HEK293 (cell line): ENCODE results near the gene TBC1D24.
A peak's percentile ranks its signal among the peaks of the same experiment; 100 is the strongest.

Source experiments
- GFI1B ChIP-seq: fragments of 450-650 bp; formaldehyde crosslinking; IDR thresholded peaks from 2 replicates; pipeline ENCODE4 v1.5.1; 2016; ENCODE audit warnings: missing biosample characterization, missing genetic modification characterization
- GLI4 ChIP-seq: fragments of 450-650 bp; formaldehyde crosslinking; IDR thresholded peaks from 2 replicates; pipeline ENCODE4 v1.5.1; 2016; ENCODE audit warnings: missing biosample characterization, missing genetic modification characterization
- REST ChIP-seq: fragments of 450-650 bp; formaldehyde crosslinking; IDR thresholded peaks from 2 replicates; pipeline ENCODE4 v1.5.1; 2016; ENCODE audit warnings: missing biosample characterization, missing genetic modification characterization
- SCRT1 ChIP-seq: fragments of 450-650 bp; formaldehyde crosslinking; IDR thresholded peaks from 2 replicates; pipeline ENCODE4 v1.5.1; 2016; ENCODE audit warnings: missing biosample characterization, missing genetic modification characterization, borderline replicate concordance
- ZBTB17 ChIP-seq: fragments of 450-650 bp; formaldehyde crosslinking; IDR thresholded peaks from 2 replicates; pipeline ENCODE4 v1.5.1; 2016; ENCODE audit warnings: missing biosample characterization, missing genetic modification characterization
- ZBTB6 ChIP-seq: fragments of 450-650 bp; formaldehyde crosslinking; IDR thresholded peaks from 2 replicates; pipeline ENCODE4 v1.5.1; 2017; ENCODE audit warnings: missing biosample characterization, missing genetic modification characterization
- ZIC2 ChIP-seq: fragments of 450-650 bp; formaldehyde crosslinking; IDR thresholded peaks from 2 replicates; pipeline ENCODE4 v1.5.1; 2016; ENCODE audit warnings: missing biosample characterization, missing genetic modification characterization
- ZNF138 ChIP-seq: fragments of 450-650 bp; formaldehyde crosslinking; IDR thresholded peaks from 2 replicates; pipeline ENCODE4 v1.5.1; 2016; ENCODE audit warnings: missing biosample characterization, missing genetic modification characterization, borderline replicate concordance
- ZNF16 ChIP-seq: fragments of 450-650 bp; formaldehyde crosslinking; IDR thresholded peaks from 2 replicates; pipeline ENCODE4 v1.5.1; 2016; ENCODE audit warnings: low read depth, missing biosample characterization, missing genetic modification characterization
- ZNF169 ChIP-seq: fragments of 450-650 bp; formaldehyde crosslinking; IDR thresholded peaks from 2 replicates; pipeline ENCODE4 v1.5.1; 2016; ENCODE audit warnings: missing biosample characterization, missing genetic modification characterization
- ZNF174 ChIP-seq: fragments of 450-650 bp; formaldehyde crosslinking; IDR thresholded peaks from 2 replicates; pipeline ENCODE4 v1.5.0; 2017; ENCODE audit warnings: missing biosample characterization, mild to moderate bottlenecking, missing genetic modification characterization
- ZNF18 ChIP-seq: fragments of 450-650 bp; formaldehyde crosslinking; IDR thresholded peaks from 2 replicates; pipeline ENCODE4 v1.5.1; 2016; ENCODE audit warnings: missing biosample characterization, missing genetic modification characterization
- ZNF2 ChIP-seq: fragments of 450-650 bp; formaldehyde crosslinking; IDR thresholded peaks from 2 replicates; pipeline ENCODE4 v1.5.1; 2016; ENCODE audit warnings: missing biosample characterization, missing genetic modification characterization
- ZNF280C ChIP-seq: fragments of 450-650 bp; formaldehyde crosslinking; IDR thresholded peaks from 2 replicates; pipeline ENCODE4 v1.5.1; 2016; ENCODE audit warnings: missing biosample characterization, missing genetic modification characterization
- ZNF341 ChIP-seq: fragments of 450-650 bp; formaldehyde crosslinking; IDR thresholded peaks from 2 replicates; pipeline ENCODE4; 2016; ENCODE audit warnings: low read depth, missing biosample characterization, missing genetic modification characterization
- ZNF350 ChIP-seq: fragments of 450-650 bp; formaldehyde crosslinking; IDR thresholded peaks from 2 replicates; pipeline ENCODE4 v1.5.0; 2017; ENCODE audit warnings: missing biosample characterization, mild to moderate bottlenecking, missing genetic modification characterization
- ZNF394 ChIP-seq: fragments of 450-650 bp; formaldehyde crosslinking; IDR thresholded peaks from 2 replicates; pipeline ENCODE4 v1.5.1; 2016; ENCODE audit warnings: missing biosample characterization, missing genetic modification characterization, mild to moderate bottlenecking, moderate library complexity, borderline replicate concordance
- ZNF433 ChIP-seq: fragments of 450-650 bp; formaldehyde crosslinking; IDR thresholded peaks from 2 replicates; pipeline ENCODE4 v1.5.1; 2016; ENCODE audit warnings: missing biosample characterization, missing genetic modification characterization, low read depth
- ZNF560 ChIP-seq: fragments of 450-650 bp; formaldehyde crosslinking; IDR thresholded peaks from 2 replicates; pipeline ENCODE4 v1.5.1; 2017; ENCODE audit warnings: missing biosample characterization, missing genetic modification characterization, borderline replicate concordance
- ZNF571 ChIP-seq: fragments of 450-650 bp; formaldehyde crosslinking; IDR thresholded peaks from 2 replicates; pipeline ENCODE4 v1.5.0; 2017; ENCODE audit warnings: missing biosample characterization, missing genetic modification characterization
- ZNF610 ChIP-seq: fragments of 450-650 bp; formaldehyde crosslinking; IDR thresholded peaks from 2 replicates; pipeline ENCODE4 v1.5.1; 2016; ENCODE audit warnings: missing biosample characterization, missing genetic modification characterization, borderline replicate concordance
- ZNF623 ChIP-seq: fragments of 450-650 bp; formaldehyde crosslinking; IDR thresholded peaks from 2 replicates; pipeline ENCODE4 v1.5.1; 2016; ENCODE audit warnings: missing biosample characterization, missing genetic modification characterization
- ZNF639 ChIP-seq: fragments of 450-650 bp; formaldehyde crosslinking; IDR thresholded peaks from 2 replicates; pipeline ENCODE4 v1.5.1; 2016; ENCODE audit warnings: missing biosample characterization, missing genetic modification characterization
- ZNF664 ChIP-seq: fragments of 450-650 bp; formaldehyde crosslinking; IDR thresholded peaks from 2 replicates; pipeline ENCODE4 v1.5.1; 2016; ENCODE audit warnings: missing biosample characterization, missing genetic modification characterization
- ZNF830 ChIP-seq: fragments of 450-650 bp; IDR thresholded peaks from 2 replicates; pipeline ENCODE4 v1.5.0; 2018; ENCODE audit warnings: missing biosample characterization, missing genetic modification characterization, low read depth, mild to moderate bottlenecking, moderate library complexity
- ZSCAN30 ChIP-seq: fragments of 450-650 bp; IDR thresholded peaks from 2 replicates; pipeline ENCODE4 v1.5.1; 2018; ENCODE audit warnings: missing biosample characterization, mild to moderate bottlenecking, missing genetic modification characterization, moderate library complexity

The TBC1D24 gene

GRCh38 chr16:2466667-2467527, 8.0 kb upstream of the TBC1D24 start (continued):
- TF ChIP-seq REST (no peak), ZBTB17 (tag by site-specific recombination) (peak; percentile 44), GFI1B (no peak), ZNF394 (tag by site-specific recombination) (no peak; the same call in 1 of the 2 replicates), ZSCAN30 (no peak), ZNF280C (tag by site-specific recombination) (no peak), ZNF341 (tag by site-specific recombination) (0 out of 2 replicates have a peak, but pooled peaks have one; percentile 14), SCRT1 (tag by site-specific recombination) (no peak), ZNF433 (tag by site-specific recombination) (no peak), ZNF169 (tag by site-specific recombination) (no peak), ZIC2 (tag by site-specific recombination) (peak; percentile 43; the same call in 1 of the 2 replicates), ZNF560 (tag by site-specific recombination) (no peak), ZNF664 (no peak), ZNF623 (no peak), ZNF610 (tag by site-specific recombination) (0 out of 2 replicates have a peak, but pooled peaks have one; percentile 30), ZNF18 (tag by site-specific recombination) (no peak), ZNF16 (tag by site-specific recombination) (no peak), ZNF138 (tag by site-specific recombination) (no peak), ZNF571 (tag by site-specific recombination) (no peak), ZBTB6 (no peak), ZNF350 (no peak), ZNF174 (tag by site-specific recombination) (no peak), ZNF2 (tag by site-specific recombination) (0 out of 2 replicates have a peak, but pooled peaks have one; percentile 15), GLI4 (tag by site-specific recombination) (no peak), ZNF830 (tag by site-specific recombination) (no peak), ZNF639 (tag by site-specific recombination) (no peak)
